Ramos (cell line): ENCODE data around the gene MICAL3.

Experiments
- in situ Hi-C: fragments of 300-500 bp; cut with MboI; formaldehyde crosslinking; loops from one replicate; pipeline ENCODE4 v1.14.3; 2022; ENCODE audit warnings: low sequenced_read_pairs; ENCODE audit not compliant: unreplicated experiment

Gene MICAL3

DNA sequence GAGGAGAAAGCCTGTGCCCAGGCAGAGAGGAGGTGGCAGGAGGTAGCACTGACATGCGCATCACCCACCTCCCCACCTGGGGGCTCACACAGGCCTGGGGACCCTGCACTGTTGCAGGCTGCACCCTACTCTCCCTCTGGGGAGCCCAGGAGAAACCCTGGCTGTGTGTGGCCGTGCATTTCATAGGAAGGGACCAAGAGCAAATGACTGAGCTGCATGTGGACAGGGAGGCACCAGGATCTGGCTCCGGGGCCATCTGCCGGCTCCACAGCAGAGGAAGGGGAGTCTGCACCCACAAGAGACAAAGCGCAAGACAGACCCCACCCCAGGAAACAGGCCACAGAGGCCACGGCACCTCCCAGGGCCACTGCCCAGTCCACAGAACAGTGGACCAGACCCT lies 272.8 kb downstream of the MICAL3 start:
- in situ Hi-C loops: no loop called here

DNA sequence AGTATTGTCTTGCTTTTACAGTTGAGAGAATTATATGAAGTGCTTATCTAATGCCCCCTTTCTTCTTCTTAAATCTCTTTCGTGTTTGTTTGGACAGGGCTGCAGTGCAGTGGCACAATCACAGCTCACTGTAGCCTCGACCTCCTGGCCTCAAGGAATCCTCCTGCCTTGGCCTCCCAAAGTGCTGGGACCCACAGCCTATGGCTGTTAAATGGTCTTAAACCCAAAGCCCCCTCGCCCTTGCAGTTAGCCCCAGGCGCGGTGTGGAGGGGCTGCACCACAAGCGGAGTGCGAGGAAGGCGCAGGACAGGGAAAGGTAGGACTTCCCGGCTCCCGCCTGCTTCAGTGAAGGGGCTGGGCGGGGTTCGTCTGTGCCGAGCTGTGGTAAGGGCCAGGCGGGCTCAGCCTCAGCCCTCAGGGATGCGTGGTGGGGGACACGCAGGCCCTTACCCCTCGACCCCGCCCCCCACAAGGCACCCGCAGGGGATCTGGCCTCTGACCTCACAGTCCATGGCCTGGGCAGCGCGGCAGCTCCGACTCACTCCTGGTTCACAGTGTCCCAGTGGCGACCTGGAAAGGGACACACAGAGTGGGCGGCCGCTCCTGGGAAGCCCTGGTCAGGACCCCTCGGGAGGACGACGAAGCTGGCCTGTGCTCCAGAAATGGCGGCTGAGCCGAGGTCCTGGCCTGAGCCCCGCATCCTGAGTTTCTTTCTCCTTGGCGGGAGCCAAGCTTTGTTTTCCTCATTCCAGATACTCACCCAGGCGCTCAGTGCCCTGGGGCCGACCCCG lies 274.6 kb downstream of the MICAL3 start:
- in situ Hi-C loops: loop anchor here (5.0 kb wide), 1 partner anchor 38 kb away; no protein-coding TSS in a partner anchor

DNA sequence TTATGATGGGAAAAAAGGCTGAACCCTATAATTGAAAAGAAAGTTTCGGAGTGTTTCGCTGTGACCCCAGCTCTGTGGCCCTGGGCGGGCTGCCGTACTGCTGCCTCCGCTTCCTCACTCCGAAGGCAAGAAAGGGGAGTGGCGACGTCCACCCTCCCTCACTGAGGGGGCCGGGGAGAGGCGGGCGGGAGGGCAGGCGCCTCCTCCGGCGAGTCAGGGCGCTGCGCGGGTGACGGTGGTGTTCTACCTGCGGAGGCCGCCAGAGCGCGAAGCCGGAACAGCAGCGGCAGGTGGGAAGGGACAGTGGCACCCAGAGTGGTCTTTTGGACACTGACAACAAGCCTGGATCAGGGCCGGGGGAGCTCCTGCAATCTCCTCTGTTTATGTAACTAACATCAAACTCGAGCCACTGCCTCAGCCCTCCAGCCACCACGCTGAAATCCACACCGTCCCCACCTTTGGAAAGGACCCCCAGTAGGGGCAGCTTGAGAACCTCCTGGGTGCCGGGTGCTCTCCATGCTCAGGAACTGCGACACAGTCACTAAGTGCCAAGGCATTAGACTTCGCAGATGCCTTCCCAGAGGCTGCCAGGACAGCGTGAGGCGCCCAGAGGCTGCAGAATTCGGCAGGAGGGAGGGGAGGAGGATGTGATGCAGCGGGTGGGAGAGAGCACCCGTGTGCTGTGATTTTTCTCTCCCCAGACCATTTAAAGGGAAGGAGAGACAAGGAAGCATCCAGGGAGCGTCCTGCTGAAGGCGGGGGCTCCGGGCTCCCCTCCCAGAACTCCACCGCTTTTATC lies 275.6 kb downstream of the MICAL3 start:
- in situ Hi-C loops: loop anchor here (5.0 kb wide), 1 partner anchor 39 kb away; no protein-coding TSS in a partner anchor

DNA sequence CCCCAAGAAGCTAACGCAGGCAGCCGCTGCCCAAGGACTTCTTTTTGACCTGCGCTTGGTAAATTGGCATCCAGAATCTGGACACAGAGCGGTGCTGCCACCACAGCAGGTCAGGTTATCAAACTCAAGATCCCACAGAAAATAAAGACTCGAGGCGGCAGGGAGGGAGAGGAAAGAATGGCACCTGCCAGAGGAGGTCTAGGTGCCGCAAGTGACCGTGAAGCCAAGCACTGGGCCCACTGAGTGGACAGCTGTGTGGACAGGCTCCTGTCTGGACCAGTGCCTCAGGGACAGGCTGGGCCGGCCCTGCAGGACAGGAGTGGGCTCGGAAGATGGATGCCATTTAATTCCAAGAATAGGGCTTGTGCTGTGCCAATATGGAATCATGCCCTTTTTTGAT lies 277.4 kb downstream of the MICAL3 start:
- in situ Hi-C loops: loop anchor here (5.0 kb wide), 1 partner anchor 40 kb away; no protein-coding TSS in a partner anchor

DNA sequence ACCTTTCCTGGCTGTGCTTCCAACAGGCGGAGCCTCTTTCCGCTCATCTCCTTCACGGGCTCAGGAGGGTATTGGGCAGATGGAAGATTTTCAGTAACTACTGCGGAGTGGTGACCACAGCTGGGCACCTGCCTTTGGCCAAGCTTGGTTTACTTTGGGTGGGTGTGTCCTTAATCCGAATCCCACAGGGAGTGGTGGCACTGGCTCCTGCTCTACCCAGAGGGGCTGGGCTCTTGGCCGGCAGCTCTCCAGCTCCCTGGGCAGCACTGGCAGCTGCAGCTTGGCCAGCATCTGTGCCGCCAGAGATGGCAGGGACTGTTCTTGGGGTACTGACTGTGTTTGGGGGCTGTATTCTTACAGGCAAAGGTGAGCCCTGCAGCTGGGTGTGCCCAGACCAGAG lies 279.9 kb downstream of the MICAL3 start:
- in situ Hi-C loops: no loop called here

DNA sequence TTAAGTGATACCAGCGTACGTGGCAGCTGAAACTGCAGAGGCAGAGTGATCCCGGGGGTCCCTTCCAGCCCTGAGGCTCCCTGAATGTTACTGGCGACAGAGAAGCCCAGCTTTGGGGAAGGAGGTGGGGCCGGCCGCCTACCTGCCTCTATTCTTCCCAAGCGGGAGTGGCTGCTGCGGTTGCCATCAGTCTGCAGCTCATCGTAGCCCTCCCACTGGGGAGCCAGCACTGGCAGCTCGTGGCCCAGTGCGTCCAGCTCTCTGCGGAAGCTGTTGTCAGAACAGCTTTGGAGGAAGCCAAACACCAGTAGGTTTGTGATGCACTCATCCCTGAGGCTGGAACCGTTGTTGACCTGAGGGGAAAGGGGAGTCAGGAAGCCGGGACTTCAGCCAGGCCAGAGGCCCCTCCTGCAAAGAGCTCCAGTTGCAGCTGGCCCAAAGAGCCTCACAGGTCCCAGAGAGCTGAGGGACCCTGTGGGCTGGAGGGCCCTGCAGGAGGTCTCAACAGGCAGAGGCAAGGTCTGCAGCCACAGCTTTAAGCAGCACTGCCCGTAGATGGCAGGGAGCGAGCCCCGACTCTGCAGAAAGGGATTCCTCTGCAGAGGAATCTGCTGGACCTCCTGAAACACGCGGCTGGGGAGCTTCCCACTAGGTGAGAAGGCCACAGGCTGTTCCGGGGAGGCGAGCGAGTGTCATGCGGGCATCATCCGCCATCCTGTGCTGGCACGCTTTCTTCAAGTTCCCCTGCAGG lies 280.5 kb downstream of the MICAL3 start:
- in situ Hi-C loops: no loop called here

DNA sequence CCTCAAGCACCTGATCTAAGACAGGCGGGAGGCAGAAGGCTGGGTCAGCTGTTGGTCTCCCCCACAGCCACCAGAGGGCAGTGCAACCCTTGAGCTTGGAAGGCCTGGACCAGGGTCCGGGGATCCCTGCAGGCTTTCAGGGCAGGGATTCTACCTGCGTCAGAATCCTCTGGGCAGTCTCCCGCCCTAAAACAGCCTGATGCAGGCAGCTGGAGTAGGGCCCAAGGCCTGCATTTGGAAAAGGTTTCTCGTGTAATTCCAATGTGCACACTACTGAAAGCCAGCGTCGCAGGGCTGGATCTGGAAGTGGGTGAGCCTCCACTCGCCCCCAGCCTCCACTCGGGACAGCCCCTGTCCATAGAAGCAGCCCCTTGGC lies 281.8 kb downstream of the MICAL3 start:
- in situ Hi-C loops: no loop called here

DNA sequence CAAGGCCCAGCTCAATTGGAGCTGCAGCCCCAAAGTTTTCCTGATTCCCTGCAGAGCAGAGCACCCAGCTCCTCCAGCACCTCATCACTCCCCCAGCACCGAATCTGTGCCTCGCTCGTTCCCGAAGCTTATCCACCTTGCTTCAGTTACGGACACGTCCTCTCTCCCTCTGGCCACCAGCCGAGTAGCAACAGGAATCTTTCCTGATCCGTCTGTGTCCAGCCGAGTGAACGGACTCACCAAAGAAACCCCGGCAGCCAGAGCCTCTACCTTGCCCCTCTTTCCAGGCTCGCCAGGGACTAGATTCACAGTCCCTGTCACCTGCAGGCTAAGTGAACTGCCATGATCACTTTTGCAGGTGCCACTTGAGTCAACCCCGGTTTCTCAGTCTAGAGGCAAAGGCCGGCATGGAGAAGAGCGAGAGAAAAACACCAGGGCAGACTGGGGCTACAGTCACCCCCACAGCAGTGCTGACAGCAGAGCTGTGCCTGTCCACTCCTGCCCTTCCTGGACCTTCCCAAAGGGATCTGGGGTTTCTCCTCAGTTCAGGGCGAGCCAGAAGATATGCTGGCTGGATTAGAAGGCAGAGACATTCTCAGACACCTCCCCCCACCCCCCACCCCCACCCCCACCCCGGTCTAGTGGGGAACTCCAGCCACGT lies 282.4 kb downstream of the MICAL3 start:
- in situ Hi-C loops: no loop called here

DNA sequence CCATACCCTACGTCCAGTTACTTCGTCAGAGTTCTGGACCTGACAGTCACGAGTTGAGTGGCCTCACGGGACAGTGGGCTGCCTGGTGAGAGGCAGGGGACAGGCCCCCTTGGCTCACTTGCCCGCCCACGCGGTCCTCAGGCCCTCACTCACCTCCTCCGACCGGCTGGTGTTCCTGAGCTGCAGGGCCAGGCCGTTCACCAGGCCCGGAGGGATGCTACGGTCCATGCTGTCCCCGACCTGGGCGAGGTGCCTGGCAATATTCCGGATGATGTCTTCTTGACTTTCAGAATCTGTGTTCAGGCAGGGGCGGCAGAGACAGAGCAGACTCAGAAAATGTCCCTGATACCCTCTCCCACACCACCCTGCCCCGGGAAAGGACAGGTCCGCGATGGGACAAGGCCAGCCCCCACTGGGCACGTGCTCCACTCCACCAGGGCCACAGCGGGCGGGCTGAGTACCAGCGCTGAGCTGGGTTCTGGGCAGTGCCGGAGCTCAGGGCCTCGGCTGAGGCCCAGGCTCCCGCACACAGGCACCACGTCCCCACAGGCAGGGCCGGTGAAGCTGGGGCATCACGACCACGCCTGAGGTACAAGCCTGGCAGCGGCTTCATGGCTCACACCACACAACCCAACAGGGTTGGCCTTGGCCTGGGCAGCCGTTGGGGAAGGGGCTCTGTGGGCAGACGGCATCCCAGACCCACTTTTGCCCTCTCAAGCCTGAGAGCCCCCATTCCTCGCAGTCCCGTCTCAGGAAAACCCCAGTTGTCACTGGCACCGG lies 285.0 kb downstream of the MICAL3 start:
- in situ Hi-C loops: no loop called here

DNA sequence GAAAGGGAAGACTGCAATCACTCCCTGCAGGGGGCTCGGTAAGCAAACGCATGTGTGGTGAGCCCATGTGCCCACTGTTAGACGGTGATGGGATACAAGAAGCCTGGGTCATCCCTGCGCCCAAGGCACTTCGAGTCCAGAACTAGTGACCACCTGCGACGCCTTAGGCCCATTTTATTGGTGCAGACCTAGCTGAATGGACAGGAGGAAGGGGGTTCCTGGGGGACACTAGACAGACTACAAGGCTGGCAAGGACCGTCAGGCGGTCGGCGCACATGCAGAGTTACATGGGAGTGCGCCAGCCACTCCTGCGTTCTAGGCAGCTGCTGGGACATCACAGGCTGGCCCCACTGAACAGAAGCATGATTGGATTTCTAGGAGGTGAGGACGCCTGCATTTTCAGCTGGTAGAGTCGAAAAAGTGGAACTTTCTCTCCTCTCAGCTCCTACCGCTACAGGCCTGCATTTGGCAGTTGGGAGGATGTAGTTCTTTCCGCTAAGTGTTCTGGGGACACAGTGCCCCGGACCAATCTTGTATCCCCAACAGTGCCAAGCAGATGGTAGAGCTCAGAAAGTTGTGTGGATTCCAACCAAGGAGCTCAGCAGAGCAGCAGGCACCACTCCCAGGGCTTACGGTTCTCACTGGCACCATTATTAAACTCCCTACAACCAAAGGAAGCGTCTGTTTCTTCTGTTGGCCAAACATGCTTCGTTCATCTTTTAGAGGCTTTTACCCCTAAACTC lies 285.8 kb downstream of the MICAL3 start:
- in situ Hi-C loops: no loop called here
